Common myeloid progenitor, CD34-positive (primary cell): Measurements from ENCODE around the gene FAM72B.
"Not testable (repeated sequence)": the region's sequence is repeated elsewhere in the genome, so short reads cannot be mapped to it uniquely, and the experiment has no call there.

Source experiments
- CTCF ChIA-PET: fragments of 350-600 bp; sonication (Branson Sonifier 250); formaldehyde crosslinking; loops from one replicate; lab custom pipeline; 2021; ENCODE audit warnings: antibody characterized with exemption; lab: Charles Lee
- POLR2A ChIA-PET: fragments of 350-600 bp; sonication (Branson Sonifier 250); formaldehyde crosslinking; loops from one replicate; lab custom pipeline; 2021; ENCODE audit warnings: antibody characterized with exemption; lab: Charles Lee
- DNase-seq, 3 donors: peaks; one replicate each; pipeline versions ENCODE4 v3.0.0 to v3.0.0-alpha.2; 2013
- H3K27ac ChIP-seq, 2 experiments: 1 replicate in 1 of 2; 2 replicates in 1 of 2; pipeline ENCODE4 v1.7.0; 2013; ENCODE audit warnings: inconsistent platforms in 2 of 2, low read length in 2 of 2, mild to moderate bottlenecking in 2 of 2, low read depth in 1 of 2, moderate library complexity in 1 of 2; ENCODE audit not compliant: severe bottlenecking in 2 of 2, insufficient read depth in 1 of 2, poor library complexity in 1 of 2
- H3K27me3 ChIP-seq, 5 experiments: replicated peaks in 2 of 5; 1 replicate in 3 of 5; 2 replicates in 2 of 5; pipeline versions ENCODE4 v1.6.1 to v1.7.0; 2013; ENCODE audit warnings: low read length in 4 of 5, mild to moderate bottlenecking in 2 of 5, moderate library complexity in 2 of 5, inconsistent platforms in 1 of 5; ENCODE audit not compliant: insufficient read depth in 5 of 5, control insufficient read depth in 4 of 5
- H3K36me3 ChIP-seq, 4 experiments: 1 replicate in 2 of 4; 2 replicates in 2 of 4; pipeline versions ENCODE4 v1.6.1 to v1.7.0; 2013; ENCODE audit warnings: low read length in 3 of 4, control low read depth in 1 of 4, mild to moderate bottlenecking in 1 of 4; ENCODE audit not compliant: control insufficient read depth in 4 of 4, insufficient read depth in 4 of 4
- H3K4me1 ChIP-seq, 4 experiments: 1 replicate in 3 of 4; 2 replicates in 1 of 4; pipeline versions ENCODE4 v1.6.1 to v1.7.1; 2013; ENCODE audit warnings: low read length in 3 of 4, mild to moderate bottlenecking in 3 of 4, control low read depth in 1 of 4, inconsistent platforms in 1 of 4, moderate library complexity in 1 of 4; ENCODE audit not compliant: control insufficient read depth in 4 of 4, insufficient read depth in 4 of 4; ENCODE audit errors: control extremely low read depth in 1 of 4
- H3K4me3 ChIP-seq, 7 experiments: 1 replicate in 4 of 7; 2 replicates in 3 of 7; pipeline versions ENCODE4 v1.5.1 to v1.7.0; 2013; ENCODE audit warnings: mild to moderate bottlenecking in 7 of 7, low read length in 6 of 7, moderate library complexity in 6 of 7, inconsistent platforms in 2 of 7, low read depth in 2 of 7, control low read depth in 1 of 7; ENCODE audit not compliant: insufficient read depth in 4 of 7, control insufficient read depth in 1 of 7; ENCODE audit errors: extremely low read depth in 1 of 7
- H3K9me3 ChIP-seq, 5 experiments: 1 replicate in 4 of 5; 2 replicates in 1 of 5; pipeline versions ENCODE4 v1.6.1 to v1.7.1; 2013; ENCODE audit warnings: low read length in 4 of 5, mild to moderate bottlenecking in 2 of 5, inconsistent platforms in 1 of 5, low read depth in 1 of 5, moderate library complexity in 1 of 5; ENCODE audit not compliant: control insufficient read depth in 4 of 5, insufficient read depth in 2 of 5; ENCODE audit errors: control extremely low read depth in 1 of 5
- WGBS: methylation state at CpG from one replicate; pipeline ENCODE4 v1.1.5; 2013; ENCODE audit not compliant: insufficient coverage; 5-methylcytosine and 5-hydroxymethylcytosine counted together

FAM72B gene

GRCh38 chr1:121176649-121177048 lies 7.5 kb downstream of the FAM72B start:
- H3K27me3 ChIP-seq, H3K4me1 ChIP-seq, POLR2A ChIA-PET, H3K27ac ChIP-seq, H3K4me3 ChIP-seq, H3K9me3 ChIP-seq, CTCF ChIA-PET, H3K36me3 ChIP-seq, DNase-seq: not testable (repeated sequence)
- no CpG with 5 or more reads among the region's 2 CpGs for WGBS

- H3K9me3 ChIP-seq, H3K4me3 ChIP-seq, H3K27ac ChIP-seq, DNase-seq, POLR2A ChIA-PET, CTCF ChIA-PET, H3K4me1 ChIP-seq, H3K36me3 ChIP-seq, H3K27me3 ChIP-seq: not testable (repeated sequence)
- no CpG with 5 or more reads among the region's 3 CpGs for WGBS
Observed at GRCh38 chr1:121168152-121168668, 15.9 kb downstream of the FAM72B start.

- CTCF ChIA-PET, DNase-seq, POLR2A ChIA-PET, H3K27me3 ChIP-seq, H3K4me3 ChIP-seq, H3K9me3 ChIP-seq, H3K36me3 ChIP-seq, H3K4me1 ChIP-seq, H3K27ac ChIP-seq: not testable (repeated sequence)
- WGBS, result no CpG with 5 or more reads among the region's 2 CpGs
Observed at GRCh38 chr1:121167225-121167738, 16.9 kb downstream of the FAM72B start.

GRCh38 chr1:121165296-121165695 lies 18.8 kb downstream of the FAM72B start:
- DNase-seq, H3K36me3 ChIP-seq, H3K9me3 ChIP-seq, POLR2A ChIA-PET, H3K27me3 ChIP-seq, H3K27ac ChIP-seq, H3K4me1 ChIP-seq, H3K4me3 ChIP-seq, CTCF ChIA-PET: not testable (repeated sequence)

GRCh38 chr1:121163850-121164757 lies 20.0 kb downstream of the FAM72B start:
- H3K36me3 ChIP-seq, H3K9me3 ChIP-seq, H3K4me3 ChIP-seq, CTCF ChIA-PET, H3K27ac ChIP-seq, POLR2A ChIA-PET, H3K27me3 ChIP-seq, H3K4me1 ChIP-seq: not testable (repeated sequence)
- WGBS, result no CpG with 5 or more reads among the region's 5 CpGs
- peak; percentile 1 to 37 (median 21) for DNase-seq

GRCh38 chr1:121161199-121161901 lies 22.8 kb downstream of the FAM72B start:
- POLR2A ChIA-PET, H3K4me1 ChIP-seq, H3K9me3 ChIP-seq, H3K27me3 ChIP-seq, H3K36me3 ChIP-seq, DNase-seq, H3K4me3 ChIP-seq, H3K27ac ChIP-seq, CTCF ChIA-PET: not testable (repeated sequence)
- 80% methylated on average over 1 of the region's 6 CpGs for WGBS

GRCh38 chr1:121160118-121160517 lies 24.0 kb downstream of the FAM72B start:
- H3K4me1 ChIP-seq, H3K36me3 ChIP-seq, H3K9me3 ChIP-seq, POLR2A ChIA-PET, H3K27me3 ChIP-seq, CTCF ChIA-PET, DNase-seq, H3K4me3 ChIP-seq, H3K27ac ChIP-seq: not testable (repeated sequence)
- WGBS, result no CpG with 5 or more reads among the region's 2 CpGs
